A549 treated with dexamethasone at 1 μM for 4 hours (cell line): ENCODE results near the gene ATP11C. TPM values are rescaled to one million over a fixed set of nuclear protein-coding genes. Genes with fewer than 3 reads are reported as not detected.

Source experiments
- total RNA-seq: library from RNA; stranded (reverse); fragments of 200-300 nt; extraction: Qiagen RNA extraction; gene quantifications from 5 replicates; pipeline ENCODE4 v1.2.3, GENCODE V29; 2022

ATP11C gene
- 8.7 to 12.4 TPM (median 11.0 TPM) in 5 replicates for total RNA-seq

GRCh38 chrX:139932901-139933796 is at the start of gene ATP11C:
TSS of gene ATP11C (minus strand) at chrX:139933053. CDS start at chrX:139932042, 1,011 bp downstream.

GRCh38 chrX:139965421-139965820 is 32.6 kb upstream of the ATP11C start, which contains the start of gene CXorf66:
TSS of gene CXorf66 (minus strand) at chrX:139965521. CDS start at chrX:139965496, 25 bp downstream.

GRCh38 chrX:139708067-139708466 is 224.8 kb downstream of the ATP11C start, which contains the start of gene MCF2:
TSS of gene MCF2 (minus strand) at chrX:139708167. CDS start at chrX:139651744, 56,423 bp downstream.

Other genes starting within 250 kb of the ATP11C start
- 0.07 to 0.11 TPM (median 0.07 TPM) in 3 of 5 replicates, not detected in the others for gene MCF2, start 224.9 kb downstream of the ATP11C start, total RNA-seq
- not detected in 5 replicates for gene CXorf66, start 32.5 kb upstream of the ATP11C start, total RNA-seq